Measurements from ENCODE around the gene SEMA3F.

The SEMA3F gene

GRCh38 chr3:50189274-50189673, 34.1 kb downstream of the SEMA3F start:
- TF ChIP-seq CTCF (IDR thresholded peaks at IDR 0.05; ENCODE audit: low read depth, low read length): peak; percentile 97
- peak; percentile 85 to 92 for DNase-seq (ENCODE audit: low read depth in 2 of 2)
- H3K4me3 ChIP-seq (replicated peaks in 1 of 2; ENCODE audit: low read depth in 2 of 2, low read length in 2 of 2): no peak overlapping the region

GRCh38 chr3:50189989-50190388, 34.9 kb downstream of the SEMA3F start:
- DNase-seq (ENCODE audit: low read depth in 2 of 2): no peak
- no peak overlapping the region for H3K4me3 ChIP-seq (replicated peaks in 1 of 2; ENCODE audit: low read depth in 2 of 2, low read length in 2 of 2)
- no peak for TF ChIP-seq CTCF (IDR thresholded peaks at IDR 0.05; ENCODE audit: low read depth, low read length)

DNA sequence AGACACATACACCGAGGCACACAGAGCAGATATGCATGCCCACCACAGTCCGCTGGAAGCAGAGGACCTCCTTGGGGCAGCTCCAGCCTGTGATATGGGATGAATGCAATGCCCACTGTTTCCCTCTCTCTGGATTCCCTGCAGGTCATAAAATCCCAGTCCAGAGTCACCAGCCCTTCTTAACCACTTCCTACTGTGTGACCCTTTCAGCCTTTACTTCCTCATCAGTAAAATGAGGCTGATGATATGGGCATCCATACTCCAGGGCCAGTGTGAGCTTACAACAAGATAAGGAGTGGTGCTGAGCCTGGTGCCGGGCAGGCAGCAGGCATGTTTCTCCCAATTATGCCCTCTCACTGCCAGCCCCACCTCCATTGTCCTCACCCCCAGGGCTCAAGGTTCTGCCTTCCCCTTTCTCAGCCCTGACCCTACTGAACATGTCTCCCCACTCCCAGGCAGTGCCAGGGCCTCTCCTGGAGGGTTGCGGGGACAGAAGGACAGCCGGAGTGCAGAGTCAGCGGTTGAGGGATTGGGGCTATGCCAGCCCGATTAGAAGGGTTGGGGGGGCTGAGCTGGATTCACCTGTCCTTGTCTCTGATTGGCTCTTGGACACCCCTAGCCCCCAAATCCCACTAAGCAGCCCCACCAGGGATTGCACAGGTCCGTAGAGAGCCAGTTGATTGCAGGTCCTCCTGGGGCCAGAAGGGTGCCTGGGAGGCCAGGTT, 36.0 kb downstream of the SEMA3F start, which contains the start of gene GNAT1:
GNAT1 (plus strand) TSS at position 675 of the 725 bp plus-strand sequence. CDS start 116 bp downstream, outside the sequence.
- DNase-seq (ENCODE audit: low read depth in 2 of 2): no peak
- no peak within 1 kb of the TSS for H3K4me3 ChIP-seq (replicated peaks in 1 of 2; ENCODE audit: low read depth in 2 of 2, low read length in 2 of 2)
- no peak for TF ChIP-seq CTCF (IDR thresholded peaks at IDR 0.05; ENCODE audit: low read depth, low read length)

DNA sequence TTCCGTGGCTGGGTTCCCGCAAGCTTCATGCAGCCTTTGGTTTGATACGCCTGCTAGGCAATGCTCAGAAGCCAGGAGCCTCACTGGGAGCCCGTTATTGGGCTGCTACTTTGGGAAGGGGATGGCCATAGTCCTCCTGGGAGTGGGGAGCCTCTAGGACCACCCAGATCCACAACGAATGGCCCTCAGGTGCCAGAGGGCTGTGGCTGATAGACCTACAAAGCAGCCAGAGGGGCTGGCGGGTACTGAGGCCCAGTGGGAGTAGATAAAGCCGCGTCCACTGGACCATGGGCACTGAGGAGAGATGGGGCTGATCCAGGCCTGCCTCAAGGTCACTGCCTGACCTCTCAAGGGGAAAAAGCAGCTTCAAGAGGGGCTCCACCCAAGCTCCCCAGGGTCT, 37.0 kb downstream of the SEMA3F start:
- DNase-seq (ENCODE audit: low read depth in 2 of 2): no peak
- H3K4me3 ChIP-seq (replicated peaks in 1 of 2; ENCODE audit: low read depth in 2 of 2, low read length in 2 of 2): no peak overlapping the region
- no peak for TF ChIP-seq CTCF (IDR thresholded peaks at IDR 0.05; ENCODE audit: low read depth, low read length)

DNA sequence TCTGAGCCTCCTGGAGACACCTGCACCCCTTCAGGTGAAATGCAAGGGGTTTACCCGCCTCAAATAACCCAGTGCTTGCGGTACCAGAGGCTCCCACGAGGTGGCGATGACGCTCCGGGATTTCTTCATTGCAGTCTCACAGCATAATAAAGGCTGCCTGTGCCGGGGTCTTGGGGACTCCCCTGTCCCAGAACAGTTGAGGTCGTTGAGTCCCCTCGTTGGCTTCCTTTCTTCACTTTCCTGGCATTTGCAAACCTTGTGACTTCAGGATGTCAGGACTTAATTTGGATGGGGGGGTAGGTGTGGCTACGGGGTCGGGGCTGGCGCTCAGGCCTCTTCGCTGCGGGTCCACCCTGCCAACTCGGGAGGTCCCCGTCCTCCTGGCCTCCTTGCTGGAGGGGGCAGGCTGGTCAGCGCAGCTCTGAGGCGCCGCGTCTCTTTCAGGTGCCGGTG, 37.6 kb downstream of the SEMA3F start:
- H3K4me3 ChIP-seq (replicated peaks in 1 of 2; ENCODE audit: low read depth in 2 of 2, low read length in 2 of 2): no peak overlapping the region
- peak; percentile 65 to 67 for DNase-seq (ENCODE audit: low read depth in 2 of 2)
- TF ChIP-seq CTCF (IDR thresholded peaks at IDR 0.05; ENCODE audit: low read depth, low read length): peak; percentile 91

- TF ChIP-seq CTCF (IDR thresholded peaks at IDR 0.05; ENCODE audit: low read depth, low read length): no peak
- DNase-seq (ENCODE audit: low read depth in 2 of 2): no peak
- no peak overlapping the region for H3K4me3 ChIP-seq (replicated peaks in 1 of 2; ENCODE audit: low read depth in 2 of 2, low read length in 2 of 2)
These were observed 38.2 kb downstream of the SEMA3F start for GRCh38 chr3:50193286-50193685.
